CD4-positive, alpha-beta memory T cell (primary cell): ENCODE results near the gene CPM. TPM values are rescaled to one million over a fixed set of nuclear protein-coding genes. Genes with fewer than 3 reads are reported as not detected.

Experiments used
- CTCF ChIA-PET: fragments of 350-600 bp; sonication (Branson Sonifier 250); formaldehyde crosslinking; loops from one replicate; lab custom pipeline; 2021; ENCODE audit warnings: inconsistent platforms; ENCODE audit not compliant: partially characterized antibody; lab: Charles Lee
- POLR2A ChIA-PET: fragments of 350-600 bp; sonication (Branson Sonifier 250); formaldehyde crosslinking; loops from one replicate; lab custom pipeline; 2021; ENCODE audit not compliant: partially characterized antibody; lab: Charles Lee
- DNase-seq, 5 donors: peaks; one replicate each; pipeline versions ENCODE4 v3.0.0 to v3.0.0-alpha.2; 2020 to 2022; ENCODE audit warnings: mixed read lengths in 1 of 5
- H3K27ac ChIP-seq: one replicate; pipeline ENCODE4 v1.7.0; 2013; ENCODE audit warnings: low read depth, low read length
- H3K27me3 ChIP-seq: 2 replicates; pipeline ENCODE4 v1.7.0; 2013; ENCODE audit warnings: mild to moderate bottlenecking, low read length, moderate library complexity; ENCODE audit not compliant: insufficient read depth
- H3K36me3 ChIP-seq: 2 replicates; pipeline ENCODE4 v1.7.0; 2013; ENCODE audit warnings: mild to moderate bottlenecking, low read length, moderate library complexity; ENCODE audit not compliant: insufficient read depth
- H3K4me1 ChIP-seq: 2 replicates; pipeline ENCODE4 v1.7.0; 2013; ENCODE audit warnings: mild to moderate bottlenecking, low read length, moderate library complexity; ENCODE audit not compliant: insufficient read depth
- H3K4me3 ChIP-seq, 2 donors: one replicate each; pipeline ENCODE4 v1.7.0; 2013; ENCODE audit warnings: low read length in 2 of 2, mild to moderate bottlenecking in 1 of 2
- H3K9me3 ChIP-seq, 2 donors: one replicate each; pipeline ENCODE4 v1.7.0; 2013; ENCODE audit warnings: low read length in 2 of 2, control low read depth in 1 of 2; ENCODE audit not compliant: control insufficient read depth in 1 of 2
- H3K27ac Mint-ChIP-seq, 7 donors: one replicate each; pipeline ENCODE4 v1.8.0; 2020 to 2021; ENCODE audit warnings: mixed read lengths in 7 of 7, mild to moderate bottlenecking in 6 of 7, inconsistent platforms in 3 of 7, moderate library complexity in 3 of 7
- H3K27me3 Mint-ChIP-seq, 2 donors: one replicate each; pipeline ENCODE4 v1.8.0; 2020 to 2021; ENCODE audit warnings: mixed read lengths in 2 of 2
- H3K36me3 Mint-ChIP-seq, 2 donors: one replicate each; pipeline ENCODE4 v1.8.0; 2020 to 2021; ENCODE audit warnings: mixed read lengths in 2 of 2, inconsistent platforms in 1 of 2, mild to moderate bottlenecking in 1 of 2
- H3K4me1 Mint-ChIP-seq, 4 donors: one replicate each; pipeline ENCODE4 v1.8.0; 2020 to 2021; ENCODE audit warnings: mixed read lengths in 4 of 4, mild to moderate bottlenecking in 1 of 4
- H3K4me3 Mint-ChIP-seq, 8 donors: one replicate each; pipeline ENCODE4 v1.8.0; 2020 to 2021; ENCODE audit warnings: mixed read lengths in 8 of 8, mild to moderate bottlenecking in 7 of 8, moderate library complexity in 6 of 8, inconsistent platforms in 3 of 8
- H3K9me3 Mint-ChIP-seq, 8 donors: one replicate each; pipeline ENCODE4 v1.8.0; 2020 to 2021; ENCODE audit warnings: mixed read lengths in 8 of 8, mild to moderate bottlenecking in 5 of 8, inconsistent platforms in 3 of 8, moderate library complexity in 1 of 8
- intact Hi-C: fragments of 100-400 bp; cut with micrococcal nuclease; formaldehyde crosslinking; loops from one replicate; pipeline ENCODE4 v1.15.1; 2023
- polyA plus RNA-seq, 2 donors: library from polyadenylated mRNA; unstranded; fragments of 300-500 nt; fragmentation: Illumina TruSeq; gene quantifications; one replicate each; pipeline ENCODE4 v1.2.3, GENCODE V29; 2021
- total RNA-seq, 2 experiments: library from RNA; stranded (reverse); gene quantifications; one replicate each; pipeline ENCODE4 v1.2.3, GENCODE V29; 2021

Gene CPM
- total and polyA plus RNA-seq, 4 experiments from 2014 or later, result 1.3 to 3.1 (median 2.3) TPM

- no peak overlapping the region for H3K4me3 Mint-ChIP-seq
- H3K27me3 Mint-ChIP-seq, result no peaks in the 10 kb centered on the region
- no peak for DNase-seq
- ChIA-PET POLR2A (no interaction called here), CTCF (interaction anchor here (1.4 kb wide), 1 partner anchor 189 kb away, joined by 3 read pairs; no protein-coding TSS in a partner anchor)
- Histone ChIP-seq H3K4me1 (no peaks in the 10 kb centered on the region), H3K4me3 (no peak overlapping the region), H3K36me3 (no peaks in the 10 kb centered on the region), H3K27me3 (no peaks in the 10 kb centered on the region), H3K9me3 (no peaks in the 10 kb centered on the region), H3K27ac (no peak overlapping the region)
- peaks cover 0 to 3% (median 2%) of the 10 kb centered on the region in 8 donors for H3K9me3 Mint-ChIP-seq
- no peaks in the 10 kb centered on the region for H3K36me3 Mint-ChIP-seq
- H3K4me1 Mint-ChIP-seq, result no peaks in the 10 kb centered on the region
- H3K27ac Mint-ChIP-seq, result no peak overlapping the region
- intact Hi-C loops, result no loop called here
Observed at GRCh38 chr12:68880660-68881325, 52.2 kb downstream of the CPM start.

DNA sequence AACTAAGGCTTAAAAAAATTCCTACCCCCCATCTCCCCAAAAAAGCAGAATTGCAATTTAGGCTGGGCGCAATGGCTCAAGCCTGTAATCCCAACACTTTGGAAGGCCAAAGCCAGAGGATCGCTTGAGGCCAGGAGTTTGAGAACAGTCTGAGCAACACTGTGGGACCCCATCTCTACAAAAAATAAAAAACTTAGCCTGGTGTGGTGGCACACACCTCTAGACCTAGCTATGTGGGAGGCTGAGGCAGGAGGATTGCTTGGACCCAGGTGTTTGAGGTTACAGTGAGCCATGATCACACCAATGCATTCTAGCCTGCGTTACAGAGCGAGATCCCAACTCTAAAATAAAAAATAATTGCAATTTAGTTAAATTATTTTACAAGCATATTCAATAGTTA, 54.1 kb downstream of the CPM start:
- H3K4me1 Mint-ChIP-seq, result no peaks in the 10 kb centered on the region
- Histone ChIP-seq H3K9me3 (no peaks in the 10 kb centered on the region), H3K36me3 (no peaks in the 10 kb centered on the region), H3K4me1 (no peaks in the 10 kb centered on the region), H3K27me3 (no peaks in the 10 kb centered on the region), H3K4me3 (no peak overlapping the region), H3K27ac (no peak overlapping the region)
- no peaks in the 10 kb centered on the region for H3K36me3 Mint-ChIP-seq
- no peak for DNase-seq
- ChIA-PET CTCF (no interaction called here), POLR2A (no interaction called here)
- H3K4me3 Mint-ChIP-seq, result no peak overlapping the region
- intact Hi-C loops, result no loop called here
- no peak overlapping the region for H3K27ac Mint-ChIP-seq
- H3K27me3 Mint-ChIP-seq, result no peaks in the 10 kb centered on the region
- H3K9me3 Mint-ChIP-seq, result peaks cover 0 to 3% (median 2%) of the 10 kb centered on the region in 8 donors

- no peaks in the 10 kb centered on the region for H3K36me3 ChIP-seq
- no peaks in the 10 kb centered on the region for H3K9me3 ChIP-seq
- intact Hi-C loops, result no loop called here
- no peak overlapping the region for H3K4me3 Mint-ChIP-seq
- POLR2A ChIA-PET, result no interaction called here
- H3K4me1 ChIP-seq, result no peaks in the 10 kb centered on the region
- H3K4me3 ChIP-seq, result no peak overlapping the region
- no peaks in the 10 kb centered on the region for H3K36me3 Mint-ChIP-seq
- H3K27ac ChIP-seq, result no peak overlapping the region
- no peak for DNase-seq
- no peak overlapping the region for H3K27ac Mint-ChIP-seq
- no peaks in the 10 kb centered on the region for H3K27me3 ChIP-seq
- CTCF ChIA-PET, result no interaction called here
- no peaks in the 10 kb centered on the region for H3K4me1 Mint-ChIP-seq
- H3K27me3 Mint-ChIP-seq, result no peaks in the 10 kb centered on the region
- H3K9me3 Mint-ChIP-seq, result peaks cover 0 to 3% (median 2%) of the 10 kb centered on the region in 8 donors
Observed at GRCh38 chr12:68878283-68878682, 54.7 kb downstream of the CPM start.

DNA sequence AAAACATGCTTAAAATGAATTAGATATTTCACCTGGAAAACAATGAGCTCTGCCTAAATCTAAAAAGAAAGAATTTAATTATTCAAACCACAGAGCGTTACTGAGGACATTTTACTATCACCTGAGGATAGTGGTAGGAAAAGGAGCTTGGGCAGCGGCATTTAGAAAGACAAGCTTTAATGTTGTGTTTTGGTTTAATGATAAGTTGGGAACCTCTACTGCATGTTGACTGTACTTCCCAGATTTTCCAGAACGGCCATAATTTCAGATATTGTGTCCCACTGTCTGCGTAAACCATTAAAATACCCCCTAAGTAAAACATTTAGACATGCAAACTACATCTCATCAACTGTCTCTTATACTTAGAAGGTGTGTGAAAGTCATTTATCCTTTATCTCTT, 55.4 kb downstream of the CPM start:
- Histone ChIP-seq H3K4me3 (no peak overlapping the region), H3K27me3 (no peaks in the 10 kb centered on the region), H3K27ac (no peak overlapping the region), H3K4me1 (no peaks in the 10 kb centered on the region), H3K36me3 (no peaks in the 10 kb centered on the region), H3K9me3 (no peaks in the 10 kb centered on the region)
- no peaks in the 10 kb centered on the region for H3K4me1 Mint-ChIP-seq
- no peaks in the 10 kb centered on the region for H3K27me3 Mint-ChIP-seq
- H3K9me3 Mint-ChIP-seq, result peaks cover 0 to 3% (median 2%) of the 10 kb centered on the region in 8 donors
- intact Hi-C loops, result no loop called here
- ChIA-PET CTCF (no interaction called here), POLR2A (no interaction called here)
- no peak for DNase-seq
- peak overlapping the region in 1 of 7 donors; percentile 22 for H3K27ac Mint-ChIP-seq
- no peaks in the 10 kb centered on the region for H3K36me3 Mint-ChIP-seq
- H3K4me3 Mint-ChIP-seq, result no peak overlapping the region

DNA sequence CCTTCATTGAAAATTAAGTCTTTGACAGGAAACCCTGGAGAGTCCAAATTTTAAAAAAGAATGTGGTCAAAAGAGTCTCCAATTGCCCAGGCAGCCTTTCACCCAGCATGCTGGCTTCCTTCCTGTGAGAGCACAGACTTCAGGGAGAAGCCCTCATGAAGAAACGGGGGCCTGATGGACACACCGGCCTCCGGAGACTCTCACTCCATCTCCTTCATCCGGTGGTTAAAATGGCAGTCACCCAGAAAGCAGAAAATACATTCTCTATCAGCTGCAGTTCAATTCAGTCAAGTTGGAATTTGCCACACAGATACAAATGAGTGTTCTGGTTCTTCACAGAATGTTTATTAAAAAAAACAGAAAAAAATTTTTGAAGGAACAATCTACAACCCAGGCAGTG, 56.5 kb downstream of the CPM start:
- H3K9me3 ChIP-seq, result no peaks in the 10 kb centered on the region
- POLR2A ChIA-PET, result no interaction called here
- Mint-ChIP-seq H3K36me3 (no peaks in the 10 kb centered on the region), H3K4me1 (no peaks in the 10 kb centered on the region), H3K4me3 (no peak overlapping the region), H3K27me3 (no peaks in the 10 kb centered on the region), H3K27ac (no peak overlapping the region), H3K9me3 (peaks cover 0 to 3% (median 0%) of the 10 kb centered on the region in 8 donors)
- no peaks in the 10 kb centered on the region for H3K36me3 ChIP-seq
- intact Hi-C loops, result no loop called here
- H3K4me3 ChIP-seq, result no peak overlapping the region
- H3K4me1 ChIP-seq, result no peaks in the 10 kb centered on the region
- no peak overlapping the region for H3K27ac ChIP-seq
- CTCF ChIA-PET, result no interaction called here
- no peak for DNase-seq
- H3K27me3 ChIP-seq, result no peaks in the 10 kb centered on the region

GRCh38 chr12:68873316-68873715, 59.7 kb downstream of the CPM start:
- Mint-ChIP-seq H3K4me1 (no peaks in the 10 kb centered on the region), H3K9me3 (peaks cover 0 to under 1% (median 0%) of the 10 kb centered on the region in 8 donors), H3K4me3 (no peak overlapping the region), H3K36me3 (no peaks in the 10 kb centered on the region), H3K27ac (no peak overlapping the region), H3K27me3 (no peaks in the 10 kb centered on the region)
- no peaks in the 10 kb centered on the region for H3K27me3 ChIP-seq
- intact Hi-C loops, result no loop called here
- H3K4me1 ChIP-seq, result no peaks in the 10 kb centered on the region
- H3K27ac ChIP-seq, result no peak overlapping the region
- DNase-seq, result no peak
- H3K9me3 ChIP-seq, result no peaks in the 10 kb centered on the region
- ChIA-PET CTCF (no interaction called here), POLR2A (no interaction called here)
- H3K36me3 ChIP-seq, result no peaks in the 10 kb centered on the region
- H3K4me3 ChIP-seq, result no peak overlapping the region

DNA sequence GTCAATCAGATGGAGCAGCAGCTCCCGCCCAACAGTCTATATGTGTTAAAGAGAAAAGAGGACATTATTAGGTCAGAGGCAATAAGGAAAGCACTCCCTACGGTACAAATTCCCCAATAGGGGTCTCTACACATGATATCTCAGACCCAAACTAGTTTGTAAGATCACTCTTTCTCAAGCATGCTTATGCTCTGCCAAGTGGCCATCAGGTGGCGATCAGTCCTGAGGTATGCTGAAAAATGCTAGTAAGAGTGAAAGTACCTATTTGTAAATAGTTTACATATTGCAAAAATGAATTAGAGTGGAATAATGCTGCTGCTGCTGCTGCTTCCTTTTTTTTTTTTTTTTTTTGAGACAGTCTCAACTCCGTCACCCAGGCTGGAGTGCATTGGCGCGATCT, 61.0 kb downstream of the CPM start:
- Histone ChIP-seq H3K27ac (no peak overlapping the region), H3K27me3 (no peaks in the 10 kb centered on the region), H3K4me3 (no peak overlapping the region), H3K4me1 (no peaks in the 10 kb centered on the region), H3K9me3 (no peaks in the 10 kb centered on the region), H3K36me3 (no peaks in the 10 kb centered on the region)
- intact Hi-C loops, result no loop called here
- no peak overlapping the region for H3K4me3 Mint-ChIP-seq
- CTCF ChIA-PET, result no interaction called here
- DNase-seq, result no peak
- POLR2A ChIA-PET, result no interaction called here
- no peaks in the 10 kb centered on the region for H3K4me1 Mint-ChIP-seq
- H3K27ac Mint-ChIP-seq, result no peak overlapping the region
- no peaks in the 10 kb centered on the region for H3K36me3 Mint-ChIP-seq
- H3K27me3 Mint-ChIP-seq, result no peaks in the 10 kb centered on the region
- no peaks in the 10 kb centered on the region for H3K9me3 Mint-ChIP-seq
